Gastroesophageal sphincter (tissue), 4 donors: ENCODE measurements around the gene ZDHHC3. TPM values are rescaled to one million over a fixed set of nuclear protein-coding genes. Genes with fewer than 3 reads are reported as not detected.

Experiments
- ATAC-seq: fragments of 150-250 bp; one replicate; pipeline ENCODE4 v1.9.1; 2016; ENCODE audit warnings: mild to moderate bottlenecking, moderate library complexity
- H3K27ac ChIP-seq, 4 donors: fragments of 200-600 bp; sonication (generic) in 3 of 4; 1 replicate in 3 of 4; 2 replicates in 1 of 4; pipeline ENCODE4 v1.5.1; 2016 to 2019
- H3K27me3 ChIP-seq: fragments of 200-600 bp; sonication (generic); one replicate; pipeline ENCODE4 v1.5.1; 2019
- H3K36me3 ChIP-seq, 2 donors: fragments of 200-600 bp; sonication (generic); one replicate each; pipeline ENCODE4 v1.5.1; 2019; ENCODE audit warnings: control low read depth in 1 of 2
- H3K4me1 ChIP-seq, 3 donors: fragments of 200-600 bp; sonication (generic); 1 replicate in 2 of 3; 2 replicates in 1 of 3; pipeline ENCODE4 v1.5.1; 2016 to 2019; ENCODE audit warnings: control low read depth in 2 of 3
- H3K4me3 ChIP-seq, 2 donors: fragments of 200-600 bp; sonication (generic); one replicate each; pipeline ENCODE4 v1.5.1; 2019; ENCODE audit warnings: mild to moderate bottlenecking in 1 of 2, moderate library complexity in 1 of 2
- H3K9me3 ChIP-seq, 3 donors: fragments of 200-600 bp; sonication (generic); one replicate each; pipeline ENCODE4 v1.5.1; 2017 to 2019; ENCODE audit warnings: control low read depth in 2 of 3
- CTCF ChIP-seq, 4 experiments: fragments of 200-600 bp in 2 of 4; fragments of 450-650 bp in 2 of 4; sonication (generic) in 1 of 4; IDR thresholded peaks; one replicate each; pipeline ENCODE4 v1.5.1; 2017 to 2019; ENCODE audit warnings: antibody characterized with exemption in 4 of 4, mild to moderate bottlenecking in 2 of 4, moderate library complexity in 2 of 4
- EP300 ChIP-seq: sonication (generic); formaldehyde crosslinking; IDR thresholded peaks from one replicate; pipeline ENCODE4 v1.6.1; 2017; ENCODE audit warnings: antibody characterized with exemption, mild to moderate bottlenecking
- POLR2A ChIP-seq, 2 donors: fragments of 450-650 bp; IDR thresholded peaks; one replicate each; pipeline ENCODE4 v1.6.1; 2017; ENCODE audit warnings: antibody characterized with exemption in 2 of 2, mild to moderate bottlenecking in 2 of 2, moderate library complexity in 1 of 2
- POLR2AphosphoS5 ChIP-seq: sonication (generic); formaldehyde crosslinking; IDR thresholded peaks from one replicate; pipeline ENCODE4 v1.6.1; 2017; ENCODE audit warnings: antibody characterized with exemption
- WGBS, 2 donors: methylation state at CpG; one replicate each; pipeline ENCODE4 v1.1.5; 2018; ENCODE audit warnings: low coverage in 1 of 2; 5-methylcytosine and 5-hydroxymethylcytosine counted together
- total RNA-seq, 4 donors: library from RNA; depleted of rRNA; stranded (reverse); fragments of >200 nt; gene quantifications; one replicate each; pipeline ENCODE4 v1.1.0, GENCODE V29; 2016

The ZDHHC3 gene
- total RNA-seq, 4 donors from 2014 or later, result 66.6 to 91.2 (median 78.5) TPM

- Histone ChIP-seq H3K4me1 (peaks cover 0 to 30% (median 6%) of the 10 kb centered on the region in 3 donors), H3K36me3 (peaks cover 0 to 65% of the 10 kb centered on the region in 2 donors), H3K9me3 (no peaks in the 10 kb centered on the region), H3K27ac (peak overlapping the region in 1 of 4 donors; percentile 43), H3K4me3 (no peak overlapping the region), H3K27me3 (no peaks in the 10 kb centered on the region)
- WGBS, 2 donors, result 56 to 100% methylated on average over 1 to 6 of the region's 7 CpGs
- no peak for TF ChIP-seq POLR2AphosphoS5
- peak; percentile 37 to 58 (median 45) for TF ChIP-seq CTCF (IDR thresholded peaks at IDR 0.05)
- ATAC-seq, result no peak
These were observed 16.8 kb upstream of the ZDHHC3 start for GRCh38 chr3:44992555-44993470.

- TF ChIP-seq EP300 (no peak), CTCF (IDR thresholded peaks at IDR 0.05) (no peak)
- WGBS, 2 donors, result 75 to 100% methylated on average over 1 of the region's 1 CpG
- peaks cover 0 to 35% (median 6%) of the 10 kb centered on the region in 3 donors for H3K4me1 ChIP-seq
These were observed 15.4 kb upstream of the ZDHHC3 start for GRCh38 chr3:44991326-44991725.

GRCh38 chr3:44989636-44990373 is 13.8 kb upstream of the ZDHHC3 start:
- Histone ChIP-seq H3K27ac (no peak overlapping the region), H3K9me3 (no peaks in the 10 kb centered on the region), H3K4me3 (no peak overlapping the region), H3K27me3 (no peaks in the 10 kb centered on the region), H3K36me3 (peaks cover 0 to 62% of the 10 kb centered on the region in 2 donors), H3K4me1 (peaks cover 0 to 23% (median 0%) of the 10 kb centered on the region in 3 donors)
- ATAC-seq, result no peak
- no peak for TF ChIP-seq CTCF (IDR thresholded peaks at IDR 0.05)
- no peak for TF ChIP-seq POLR2A (IDR thresholded peaks at IDR 0.05)
- TF ChIP-seq POLR2AphosphoS5, result no peak
- no peak for TF ChIP-seq EP300
- WGBS, 2 donors, result 89 to 100% methylated on average over 1 of the region's 1 CpG

More at GRCh38 chr3:44991326-44991725, 15.4 kb upstream of the ZDHHC3 start:
- no peaks in the 10 kb centered on the region for H3K9me3 ChIP-seq
- no peak for ATAC-seq
- H3K27me3 ChIP-seq, result no peaks in the 10 kb centered on the region
- H3K36me3 ChIP-seq, result peaks cover 0 to 54% of the 10 kb centered on the region in 2 donors
- no peak overlapping the region for H3K4me3 ChIP-seq
- H3K27ac ChIP-seq, result no peak overlapping the region

GRCh38 chr3:44989141-44989540 is 13.2 kb upstream of the ZDHHC3 start:
- ATAC-seq, result no peak
- no peak overlapping the region for H3K27ac ChIP-seq
- H3K9me3 ChIP-seq, result no peaks in the 10 kb centered on the region
- H3K4me1 ChIP-seq, result peaks cover 0 to 16% (median 0%) of the 10 kb centered on the region in 3 donors
- H3K27me3 ChIP-seq, result no peaks in the 10 kb centered on the region
- peaks cover 0 to 62% of the 10 kb centered on the region in 2 donors for H3K36me3 ChIP-seq
- no peak overlapping the region for H3K4me3 ChIP-seq
- 95 to 98% methylated on average over 6 to 7 of the region's 8 CpGs for WGBS, 2 donors
- TF ChIP-seq POLR2A (IDR thresholded peaks at IDR 0.05), result no peak
- TF ChIP-seq POLR2AphosphoS5, result no peak
- TF ChIP-seq CTCF (IDR thresholded peaks at IDR 0.05), result no peak
- no peak for TF ChIP-seq EP300
